NB4 (cell line): ENCODE results near the gene TRPM1.

ENCODE experiments used
- DNase-seq: peaks from one replicate; pipeline ENCODE4 v3.0.0; 2010; ENCODE audit warnings: low read depth
- H3K4me3 ChIP-seq: one replicate; pipeline ENCODE4 v1.5.1; 2011; ENCODE audit warnings: mild to moderate bottlenecking, low read depth, low read length, moderate library complexity
- CTCF ChIP-seq: IDR thresholded peaks from one replicate; pipeline ENCODE4 v1.5.1; 2012; ENCODE audit warnings: low read depth, low read length
- MAX ChIP-seq: IDR thresholded peaks from 2 replicates; pipeline ENCODE4 v1.6.1; 2011; ENCODE audit warnings: low read depth, low read length
- MYC ChIP-seq: IDR thresholded peaks from 2 replicates; pipeline ENCODE4 v1.6.1; 2011; ENCODE audit warnings: low read depth, low read length
- POLR2A ChIP-seq: IDR thresholded peaks from 2 replicates; pipeline ENCODE4 v1.6.1; 2011; ENCODE audit warnings: mild to moderate bottlenecking; ENCODE audit not compliant: insufficient read length; ENCODE audit errors: extremely low read depth

The TRPM1 gene

GRCh38 chr15:31032961-31033371, 68.6 kb downstream of the TRPM1 start:
- TF ChIP-seq POLR2A: no peak
- TF ChIP-seq MAX: no peak
- no peak for TF ChIP-seq CTCF
- no peak for TF ChIP-seq MYC
- DNase-seq: no peak
- H3K4me3 ChIP-seq: no peak overlapping the region

GRCh38 chr15:31031471-31032067, 70.0 kb downstream of the TRPM1 start:
- no peak overlapping the region for H3K4me3 ChIP-seq
- TF ChIP-seq MYC (no peak), CTCF (no peak), MAX (no peak)
- DNase-seq: no peak

GRCh38 chr15:31027910-31028578, 73.5 kb downstream of the TRPM1 start:
- no peak for DNase-seq
- TF ChIP-seq CTCF (no peak), MYC (no peak), MAX (no peak), POLR2A (no peak)
- H3K4me3 ChIP-seq: no peak overlapping the region

- no peak overlapping the region for H3K4me3 ChIP-seq
- TF ChIP-seq MAX: no peak
- no peak for TF ChIP-seq POLR2A
- TF ChIP-seq CTCF: no peak
- no peak for TF ChIP-seq MYC
- no peak for DNase-seq
Measured at GRCh38 chr15:31025996-31026395, 75.5 kb downstream of the TRPM1 start.

- no peak for DNase-seq
- no peak overlapping the region for H3K4me3 ChIP-seq
- no peak for TF ChIP-seq MAX
- TF ChIP-seq MYC: no peak
- TF ChIP-seq POLR2A: no peak
- no peak for TF ChIP-seq CTCF
Measured at GRCh38 chr15:31024979-31025378, 76.5 kb downstream of the TRPM1 start.
